ENCODE results near the gene IER3IP1.

IER3IP1 gene

DNA sequence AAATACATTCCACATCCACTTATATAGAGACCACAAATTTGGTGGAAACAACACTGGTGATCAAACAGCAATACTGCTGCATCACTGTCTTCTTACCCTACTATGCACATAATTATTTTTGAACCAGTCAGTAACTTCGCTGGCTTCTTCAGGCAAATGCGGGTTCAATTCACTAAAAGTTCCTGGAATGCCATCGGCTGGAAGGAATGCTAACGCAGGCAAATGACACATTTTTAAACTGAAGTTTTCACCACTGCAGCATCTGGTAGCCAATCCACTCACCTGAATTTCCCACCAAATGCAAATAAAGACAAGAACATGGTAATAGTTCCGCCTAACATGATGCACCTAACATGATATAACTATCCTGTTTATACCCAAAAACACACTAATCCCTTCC, 15.9 kb downstream of the IER3IP1 start:
- DNase-seq (ENCODE audit: low read depth, low spot score), result no peak

DNA sequence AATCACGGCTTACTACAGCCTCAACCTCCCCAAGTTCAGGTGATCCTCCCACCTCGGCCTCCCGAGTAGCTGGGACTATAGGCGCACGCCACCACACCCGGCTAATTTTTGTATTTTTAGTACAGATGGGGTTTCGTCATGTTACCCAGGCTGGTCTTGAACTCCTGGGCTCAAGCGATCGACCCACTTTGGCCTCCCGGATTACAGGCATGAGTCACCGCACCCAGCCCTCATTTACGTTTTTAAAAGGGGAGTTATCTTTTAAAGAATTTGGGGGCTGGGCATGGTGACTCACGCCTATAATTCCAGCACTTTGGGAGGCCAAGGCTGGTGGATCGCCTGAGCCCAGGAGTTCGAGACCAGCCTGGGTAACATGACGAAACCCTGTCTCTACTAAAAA, 17.8 kb downstream of the IER3IP1 start:
- DNase-seq (ENCODE audit: low read depth, low spot score), result peak; percentile 16

DNA sequence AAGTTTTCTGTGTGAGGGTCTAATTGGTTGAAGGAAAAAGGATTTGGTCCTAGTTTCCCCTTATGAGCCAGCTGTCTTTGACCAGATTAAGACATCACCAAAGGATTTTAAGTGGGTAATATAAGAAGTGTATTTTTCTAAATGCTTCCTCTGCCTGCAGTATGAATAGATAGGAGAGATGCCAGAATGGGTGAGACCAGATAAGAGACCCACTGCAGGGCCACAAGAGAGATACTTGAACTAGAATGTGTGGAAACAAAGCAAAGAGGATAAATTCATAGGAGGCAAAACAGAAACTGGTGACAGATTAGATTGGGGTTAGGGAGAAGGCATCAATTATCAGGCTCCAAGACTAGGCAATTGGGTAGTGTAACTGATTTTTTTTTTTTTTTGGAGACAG, 24.7 kb downstream of the IER3IP1 start:
- DNase-seq (ENCODE audit: low read depth, low spot score), result no peak

DNA sequence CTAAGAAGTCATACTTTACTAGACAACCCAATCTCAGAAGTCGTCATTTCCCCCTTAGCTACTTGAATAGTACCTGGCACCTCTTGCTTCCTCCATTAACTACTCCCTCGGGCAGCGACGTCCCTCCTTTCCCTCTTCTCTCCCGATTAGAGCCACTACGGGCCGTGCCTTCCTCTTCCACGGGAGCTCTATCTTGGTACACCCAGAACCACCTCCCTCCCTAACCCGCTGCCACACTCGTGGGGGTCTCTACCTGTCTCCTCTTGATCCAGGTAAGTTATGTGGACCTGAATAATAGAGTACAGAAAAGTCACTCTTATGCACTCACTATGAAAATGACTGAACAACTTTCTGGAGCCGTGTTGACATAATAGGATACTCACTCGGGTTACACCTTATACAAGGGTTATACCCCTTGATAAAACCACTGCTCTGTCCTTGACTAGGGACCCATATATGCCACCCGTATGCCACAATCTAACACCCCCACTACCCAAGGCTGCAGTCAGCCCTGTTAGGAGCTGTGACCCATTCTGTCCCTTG, 25.3 kb downstream of the IER3IP1 start:
- no peak for DNase-seq (ENCODE audit: low read depth, low spot score)

DNA sequence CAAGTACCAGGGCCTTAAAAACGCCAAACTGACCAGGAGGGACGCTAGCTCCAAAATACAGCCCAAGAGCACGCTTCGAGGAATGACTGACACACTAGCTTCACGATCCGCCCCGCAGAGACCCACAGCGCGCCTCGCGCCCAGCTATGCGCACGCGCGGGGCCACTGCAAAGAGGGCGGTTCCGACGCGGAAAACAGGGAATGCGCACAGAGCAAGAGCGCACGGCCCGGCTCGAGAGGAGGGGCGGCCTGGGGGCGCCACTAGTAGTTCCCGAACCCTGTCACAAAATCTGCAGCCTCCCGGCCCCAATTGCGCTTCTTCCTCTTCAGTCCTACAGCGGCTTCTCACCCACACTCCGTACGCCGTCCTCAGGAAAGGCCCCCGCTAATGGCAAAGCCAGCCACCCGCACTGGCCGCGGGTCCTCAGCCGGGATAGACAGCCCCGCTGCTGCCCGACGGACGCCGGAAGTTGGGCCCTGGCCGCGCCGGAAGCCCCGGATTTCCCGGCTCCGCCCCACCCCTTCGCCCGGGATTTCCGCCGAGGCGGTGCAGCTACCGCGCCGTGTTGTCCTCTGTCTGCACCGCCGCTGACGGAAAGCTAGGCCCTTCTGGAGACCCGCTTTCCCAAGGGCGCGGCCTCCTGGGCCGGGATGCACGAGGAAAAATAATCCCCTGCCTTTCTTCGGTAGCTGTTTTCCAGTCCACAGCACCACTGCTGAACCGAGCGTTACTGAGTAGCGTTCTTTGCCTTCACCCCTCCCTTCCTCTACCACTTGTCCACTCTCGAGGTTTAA, 25.9 kb downstream of the IER3IP1 start, which contains the start of gene HDHD2:
Gene HDHD2 (minus strand): TSS at position 472 of the 795 bp plus-strand sequence. CDS start 14,061 bp downstream, outside the sequence.
- DNase-seq (ENCODE audit: low read depth, low spot score), result peak; percentile 93

DNA sequence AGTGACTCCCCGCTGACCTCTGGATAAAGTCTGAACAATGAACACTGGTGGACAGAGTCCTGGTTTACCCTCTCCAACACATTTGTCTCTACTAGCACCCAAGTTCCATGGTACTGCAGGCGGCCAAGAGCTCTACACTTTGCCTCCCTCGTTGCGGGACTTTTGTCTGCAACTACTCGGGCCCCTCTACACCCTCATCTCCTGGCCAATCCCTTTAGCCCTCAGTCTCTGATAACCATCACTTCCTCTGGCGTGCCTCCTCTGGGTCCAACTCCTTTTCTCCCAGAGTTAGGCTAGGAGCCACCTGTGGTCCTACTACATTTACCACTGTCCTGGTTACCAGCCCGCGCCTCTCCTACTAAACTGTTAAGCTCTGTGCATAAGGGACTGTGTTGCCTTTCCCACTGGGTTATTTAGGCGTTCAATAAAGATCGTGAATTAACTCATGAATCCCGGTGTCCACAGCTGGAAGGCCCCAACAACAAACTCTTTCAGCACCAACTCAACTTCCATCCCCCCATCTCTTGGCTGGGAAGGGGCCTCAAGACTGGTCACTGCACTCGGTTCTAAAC, 26.6 kb downstream of the IER3IP1 start:
- no peak for DNase-seq (ENCODE audit: low read depth, low spot score)

DNA sequence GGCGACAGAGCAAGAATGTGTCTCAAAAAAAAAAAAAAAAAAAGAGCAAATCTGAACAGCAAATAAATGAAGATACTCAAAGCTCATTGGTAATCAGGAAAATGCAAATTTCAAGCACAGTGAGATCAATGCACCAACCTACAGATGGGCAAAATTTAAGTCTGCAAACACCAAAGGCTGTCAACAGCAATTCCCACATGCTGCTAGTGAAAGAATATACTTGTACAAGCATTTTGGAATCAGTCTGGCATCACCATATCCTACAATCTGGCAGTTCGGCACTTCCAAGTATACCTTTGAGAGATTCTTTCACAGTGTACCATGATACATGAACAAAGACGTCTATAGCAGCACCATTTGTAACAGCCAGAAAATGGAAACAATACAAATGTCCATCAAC, 30.0 kb downstream of the IER3IP1 start:
- DNase-seq (ENCODE audit: low read depth, low spot score), result no peak

DNA sequence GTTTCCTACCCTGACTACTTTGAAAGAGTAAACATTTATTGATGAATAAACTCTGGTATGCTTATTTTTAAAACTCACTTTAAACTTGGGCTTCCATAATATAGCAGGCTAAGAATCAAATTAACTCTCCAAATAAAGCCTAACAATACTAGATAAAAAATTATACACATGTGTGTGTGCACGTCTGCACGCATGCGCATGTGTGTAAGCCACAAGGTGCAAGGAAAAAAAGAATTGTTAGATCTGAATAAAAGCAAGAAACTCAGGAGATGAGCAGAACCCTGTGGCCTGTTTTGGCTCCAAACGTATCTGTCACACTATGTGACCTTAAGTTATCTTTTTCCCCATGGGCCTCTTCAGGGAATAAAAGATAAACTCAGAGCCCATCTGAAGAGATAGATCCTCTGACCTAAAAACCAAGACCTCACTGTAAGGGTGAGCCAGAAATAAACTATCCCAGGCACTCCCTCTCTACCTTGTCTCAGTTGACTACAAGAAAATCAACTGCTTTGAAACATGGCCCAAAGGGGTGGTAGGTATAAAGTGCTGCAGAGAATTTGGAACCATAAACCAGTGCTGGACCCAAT, 32.2 kb downstream of the IER3IP1 start:
- DNase-seq (ENCODE audit: low read depth, low spot score), result no peak

DNA sequence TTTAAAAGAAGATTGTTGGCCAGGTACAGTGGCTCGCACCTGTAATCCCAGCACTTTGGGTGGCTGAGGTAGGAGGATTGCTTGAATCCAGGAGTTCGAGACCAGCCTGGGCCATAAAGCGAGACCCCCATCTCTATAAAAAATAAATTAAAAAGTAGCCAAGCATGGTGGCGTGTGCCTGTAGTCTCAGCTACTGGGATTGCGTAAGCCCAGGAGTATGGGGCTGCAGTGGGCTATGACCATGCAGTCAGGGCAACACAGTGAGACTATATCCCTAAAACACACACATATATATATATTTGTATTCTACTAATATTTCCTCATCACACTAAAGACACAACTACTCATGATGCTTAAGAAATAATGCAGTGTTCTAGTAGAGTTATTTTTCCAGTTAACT, 33.0 kb downstream of the IER3IP1 start:
- DNase-seq (ENCODE audit: low read depth, low spot score), result no peak

DNA sequence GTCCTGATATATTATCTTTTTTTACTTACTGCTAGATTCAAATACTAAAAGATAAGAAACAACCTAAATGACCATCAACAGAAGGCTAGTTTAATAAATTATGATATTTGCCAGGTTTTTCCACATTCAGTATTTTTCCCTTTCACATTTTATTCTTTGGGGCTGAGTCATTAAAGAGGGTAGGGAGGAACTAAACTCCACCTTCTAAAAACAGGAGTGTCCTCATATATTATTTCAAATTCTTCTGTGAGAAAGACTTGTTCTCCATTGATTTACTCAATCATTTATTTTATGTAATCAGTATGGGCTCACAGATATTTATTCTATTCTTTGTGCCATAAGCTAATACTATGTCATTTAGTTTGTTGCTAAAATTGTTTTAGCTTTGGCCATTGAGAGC, 34.9 kb downstream of the IER3IP1 start:
- DNase-seq (ENCODE audit: low read depth, low spot score), result no peak

DNA sequence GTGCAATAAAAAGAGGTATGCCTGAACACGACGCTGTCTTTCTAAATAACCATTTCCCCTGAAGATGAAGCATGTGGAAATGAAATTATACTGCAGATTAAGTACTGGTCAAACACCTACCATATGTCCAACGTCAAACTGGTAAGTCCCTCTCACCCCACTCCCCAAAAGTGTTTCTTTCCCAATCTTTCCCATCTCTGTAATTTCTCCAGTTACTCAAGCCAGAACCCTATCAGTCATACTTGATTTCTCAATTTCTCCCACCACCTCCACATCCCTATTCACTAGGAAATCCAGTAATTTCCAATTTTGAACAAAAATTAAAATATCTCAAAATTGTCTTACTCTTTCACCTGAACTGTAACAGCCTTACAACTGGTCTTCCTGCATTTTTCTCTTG, 55.0 kb downstream of the IER3IP1 start:
- no peak for DNase-seq (ENCODE audit: low read depth, low spot score)

DNA sequence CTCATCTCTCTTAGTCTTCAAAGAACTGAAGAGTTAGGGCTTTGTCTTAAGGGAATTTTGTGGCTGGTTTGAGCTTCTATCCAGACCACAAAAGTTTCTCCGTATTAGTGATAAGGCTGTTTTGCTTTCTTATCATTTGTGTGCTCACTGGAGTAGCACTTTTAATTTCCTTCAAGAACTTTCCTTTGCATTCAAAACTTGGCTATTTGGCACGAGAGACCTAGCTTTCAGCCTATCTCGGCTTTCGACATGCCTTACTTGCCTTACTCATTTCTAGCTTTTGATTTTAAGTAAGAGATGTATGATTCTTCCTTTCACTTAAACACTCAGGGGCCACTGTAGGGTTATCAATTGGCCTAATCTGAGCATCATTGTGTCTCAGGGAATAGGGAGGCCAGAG, 55.7 kb downstream of the IER3IP1 start:
- DNase-seq (ENCODE audit: low read depth, low spot score), result peak; percentile 10

DNA sequence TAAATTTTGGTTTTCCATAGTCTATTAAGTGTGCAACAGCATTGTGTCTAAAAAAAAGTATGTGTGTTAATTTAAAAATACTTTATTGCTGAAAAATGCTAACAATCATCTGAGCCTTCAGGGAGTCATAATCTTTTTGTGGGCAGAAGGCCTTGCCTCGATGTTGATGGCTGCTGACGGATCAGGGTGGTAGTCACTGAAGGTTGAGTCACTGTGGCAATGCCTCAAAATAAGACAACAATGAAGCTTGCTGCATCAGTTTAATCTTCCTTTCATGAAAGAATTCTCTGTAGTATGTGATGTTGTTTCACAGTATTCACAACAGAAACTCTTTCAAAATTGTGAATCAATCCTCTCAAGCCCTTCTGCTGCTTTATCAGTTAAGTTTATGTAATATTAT, 57.2 kb downstream of the IER3IP1 start:
- DNase-seq (ENCODE audit: low read depth, low spot score), result peak; percentile 59

DNA sequence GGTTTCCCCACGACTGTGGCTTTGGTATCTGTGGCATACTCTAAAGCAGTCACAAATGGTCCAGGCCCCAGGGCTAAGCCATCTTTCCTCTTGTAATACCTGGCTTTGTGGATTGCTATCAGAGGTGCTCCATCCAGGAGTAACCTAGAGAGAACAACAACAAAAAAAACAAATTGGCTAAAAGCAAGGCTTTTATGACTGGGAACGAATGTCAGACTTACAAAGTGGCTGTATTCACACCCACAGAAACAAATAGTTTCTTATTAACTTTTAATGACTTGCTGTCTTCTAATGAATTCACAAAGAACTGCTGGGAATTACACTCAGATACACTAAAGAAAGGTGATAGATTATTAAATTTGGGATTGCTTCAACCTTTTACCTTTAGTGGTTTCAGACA, 61.0 kb downstream of the IER3IP1 start:
- no peak for DNase-seq (ENCODE audit: low read depth, low spot score)

DNA sequence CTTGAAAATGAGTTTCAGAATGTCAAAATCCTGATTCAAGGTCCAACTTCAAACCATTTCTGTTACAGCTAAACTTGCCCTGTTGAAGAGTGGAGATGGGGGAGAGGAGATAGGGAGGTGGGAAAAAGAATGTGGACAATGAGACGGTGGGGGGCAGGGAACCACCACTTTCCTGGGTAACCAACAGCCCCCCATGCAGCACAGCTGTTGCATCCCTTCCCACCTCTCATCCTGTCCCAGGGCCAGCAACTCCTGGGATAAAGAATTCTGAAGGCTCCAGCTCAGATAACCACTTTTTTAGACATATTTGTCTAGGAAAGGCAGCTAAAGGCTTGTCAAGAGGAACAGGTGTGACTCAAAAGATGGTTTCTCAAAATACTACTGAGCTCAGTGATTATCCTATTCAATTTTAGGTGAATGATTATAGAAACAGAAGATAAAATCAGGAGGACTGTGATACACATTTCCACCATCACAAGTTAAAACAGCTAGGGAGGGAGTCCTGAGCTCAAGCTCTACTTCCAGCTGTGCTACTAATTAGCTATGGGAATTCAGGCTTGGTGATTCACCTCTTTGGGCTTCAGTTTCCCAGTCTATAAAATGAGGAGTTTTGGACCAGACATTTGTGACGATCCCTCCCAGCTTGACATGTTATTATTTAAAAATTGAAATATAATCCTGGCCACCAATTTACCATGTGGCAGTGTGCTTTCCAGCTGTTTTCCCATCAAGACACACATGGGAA, 62.2 kb downstream of the IER3IP1 start:
- peak; percentile 24 for DNase-seq (ENCODE audit: low read depth, low spot score)

DNA sequence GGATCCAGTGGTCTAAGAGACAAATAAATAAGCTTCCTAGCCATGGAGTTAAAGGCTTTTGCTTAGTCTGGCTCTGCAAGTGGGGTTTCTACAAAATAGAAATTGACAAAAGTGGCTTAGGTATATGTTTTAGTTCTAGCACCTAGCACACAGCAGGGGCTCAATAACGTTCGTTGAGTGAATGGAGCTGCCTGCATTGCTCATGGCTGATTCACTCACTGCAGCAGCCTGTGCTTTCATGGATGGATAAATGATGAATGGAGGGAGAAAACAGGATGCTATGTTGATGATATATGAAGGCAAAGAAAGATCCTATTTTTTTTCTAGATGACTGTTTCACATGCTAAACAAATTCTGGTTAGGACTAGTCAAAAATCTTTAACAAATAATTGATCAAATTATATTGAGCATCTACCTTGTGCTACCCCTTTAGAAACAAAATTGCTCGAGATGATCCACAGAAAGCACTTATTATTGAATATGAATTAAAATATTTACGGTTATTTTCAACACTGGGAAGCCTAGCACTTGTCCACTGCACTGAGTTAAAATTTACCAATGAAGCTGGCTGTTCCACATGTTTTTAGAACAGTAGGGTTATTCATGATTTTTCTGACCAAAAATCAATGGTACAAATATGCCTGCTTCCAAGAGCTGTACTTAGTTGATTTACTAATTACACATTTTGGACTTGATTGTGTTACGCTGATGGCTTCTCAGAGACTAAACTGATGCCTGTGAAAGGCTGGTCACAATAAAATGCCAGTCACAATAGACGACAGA, 65.5 kb downstream of the IER3IP1 start:
- peak; percentile 35 for DNase-seq (ENCODE audit: low read depth, low spot score)

DNA sequence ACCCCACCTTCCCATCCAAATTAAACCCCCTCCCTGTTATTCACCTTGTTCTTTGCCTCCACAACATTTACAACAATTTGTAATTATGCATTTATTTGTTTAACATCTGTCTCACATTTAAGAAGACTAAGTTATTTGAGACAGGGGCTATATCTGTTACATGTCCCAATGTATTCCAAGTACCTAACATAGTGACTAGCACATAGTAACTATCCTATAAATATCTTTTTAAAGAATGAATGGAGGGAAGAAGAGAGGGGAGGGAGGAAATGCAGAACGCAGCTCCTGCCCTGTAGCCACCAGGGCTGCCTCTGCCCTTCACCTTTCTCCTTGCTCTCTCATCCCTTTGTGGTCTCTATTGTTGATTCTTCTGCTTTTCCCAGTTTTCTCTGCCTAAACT, 66.4 kb downstream of the IER3IP1 start:
- no peak for DNase-seq (ENCODE audit: low read depth, low spot score)

DNA sequence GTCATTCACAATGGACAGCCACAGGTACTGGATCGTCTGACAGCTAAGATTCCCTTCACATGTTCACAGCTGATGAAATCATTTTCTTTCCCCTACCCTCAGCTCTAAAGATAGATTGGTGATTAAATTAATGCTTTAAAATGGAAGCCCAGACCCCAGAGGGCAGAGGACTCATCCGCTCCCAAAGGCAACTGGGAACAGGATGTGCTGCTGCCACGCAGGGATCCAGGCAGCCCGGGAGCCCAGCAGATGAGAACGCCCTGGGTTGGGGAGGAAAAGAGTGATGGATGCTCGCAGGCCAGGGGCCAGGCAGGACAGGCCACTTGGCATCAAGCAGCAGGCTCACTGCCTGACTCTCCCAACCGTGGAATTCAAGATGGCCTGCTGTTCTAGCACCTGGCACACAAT, 67.2 kb downstream of the IER3IP1 start:
- DNase-seq (ENCODE audit: low read depth, low spot score), result no peak

DNA sequence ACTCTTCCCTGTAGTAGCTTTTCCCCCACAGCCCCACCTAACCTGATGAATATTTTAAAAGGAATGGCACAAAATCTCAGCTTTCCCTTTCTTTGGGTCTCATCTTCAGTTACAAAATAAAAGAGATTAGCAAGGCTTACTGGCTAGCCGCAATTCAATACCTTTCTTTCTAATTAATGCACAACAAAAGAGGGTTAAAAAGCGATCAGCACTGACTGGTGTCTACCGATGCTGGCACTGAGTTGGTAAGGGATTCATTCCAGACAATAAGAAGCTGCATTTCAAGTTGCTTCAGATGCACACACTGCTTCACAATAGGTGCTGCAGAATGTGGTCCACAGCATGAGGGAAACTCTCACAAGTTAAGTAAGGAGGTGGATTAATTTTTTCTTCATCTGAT, 67.8 kb downstream of the IER3IP1 start:
- no peak for DNase-seq (ENCODE audit: low read depth, low spot score)
